H1 (cell line): Measurements from ENCODE around the gene ANK2. TPM values are rescaled to one million over a fixed set of nuclear protein-coding genes. Genes with fewer than 3 reads are reported as not detected.

Experiments
- CTCF ChIA-PET: fragments of 300-600 bp; sonication (Branson Sonifier 250); formaldehyde crosslinking; loops from one replicate; lab custom pipeline; 2021; ENCODE audit not compliant: partially characterized antibody; lab: Charles Lee
- POLR2A ChIA-PET: fragments of 300-600 bp; sonication (Branson Sonifier 250); formaldehyde crosslinking; loops from one replicate; lab custom pipeline; 2021; ENCODE audit warnings: inconsistent platforms; ENCODE audit not compliant: partially characterized antibody; lab: Charles Lee
- DNase-seq, 2 experiments: peaks; one replicate each; pipeline versions ENCODE4 v3.0.0 to v3.0.0-alpha.2; 2010 to 2022; ENCODE audit warnings: low spot score in 2 of 2, low read depth in 1 of 2, mixed read lengths in 1 of 2
- FAIRE-seq: peaks from 2 replicates; lab custom pipeline; 2011; peaks lifted over from hg19 to GRCh38; lab: Jason Lieb, UNC
- H2AFZ ChIP-seq: 2 replicates; pipeline ENCODE4 v1.8.1; 2012; ENCODE audit warnings: low read length, inconsistent platforms
- H2AK5ac ChIP-seq: 2 replicates; pipeline ENCODE4 v1.6.1; 2013; ENCODE audit warnings: low read depth, low read length
- H2BK120ac ChIP-seq: replicated peaks from 2 replicates; pipeline ENCODE3; 2013; ENCODE audit warnings: low read depth, low read length, inconsistent platforms
- H2BK12ac ChIP-seq: 2 replicates; pipeline ENCODE4 v1.6.1; 2013; ENCODE audit warnings: low read depth, low read length
- H2BK15ac ChIP-seq: 2 replicates; pipeline ENCODE4 v1.6.1; 2013; ENCODE audit warnings: low read length
- H2BK20ac ChIP-seq: 2 replicates; pipeline ENCODE4 v1.6.1; 2013; ENCODE audit warnings: low read length
- H2BK5ac ChIP-seq: 2 replicates; pipeline ENCODE4 v1.6.1; 2013; ENCODE audit warnings: low read depth, low read length
- H3K14ac ChIP-seq: 2 replicates; pipeline ENCODE4 v1.6.1; 2013; ENCODE audit warnings: inconsistent platforms; ENCODE audit not compliant: insufficient read length
- H3K18ac ChIP-seq: 2 replicates; pipeline ENCODE4 v1.6.1; 2013; ENCODE audit warnings: low read length; ENCODE audit errors: extremely low read depth
- H3K23ac ChIP-seq: 2 replicates; pipeline ENCODE4 v1.6.1; 2013; ENCODE audit warnings: inconsistent platforms; ENCODE audit not compliant: insufficient read length
- H3K23me2 ChIP-seq: 2 replicates; pipeline ENCODE4 v1.6.1; 2013; ENCODE audit warnings: low read depth, low read length
- H3K27ac ChIP-seq: 2 replicates; pipeline ENCODE4 v1.6.1; 2011; ENCODE audit warnings: low read depth, low read length, inconsistent platforms
- H3K27me3 ChIP-seq, 4 experiments: replicated peaks in 1 of 4; 1 replicate in 1 of 4; 2 replicates in 3 of 4; pipeline versions ENCODE4 v1.6.1 to v1.8.1; 2011 to 2013; ENCODE audit warnings: low read length in 3 of 4, mild to moderate bottlenecking in 3 of 4, inconsistent platforms in 2 of 4, mixed read lengths in 2 of 4, moderate library complexity in 1 of 4; ENCODE audit not compliant: control insufficient read depth in 3 of 4, insufficient read depth in 3 of 4; ENCODE audit errors: extremely low read depth in 1 of 4
- H3K36me3 ChIP-seq, 4 experiments: 2 replicates each; pipeline versions ENCODE4 v1.6.1 to v1.8.1; 2011 to 2013; ENCODE audit warnings: mild to moderate bottlenecking in 4 of 4, low read length in 3 of 4, moderate library complexity in 2 of 4, control low read depth in 1 of 4, inconsistent platforms in 1 of 4; ENCODE audit not compliant: insufficient read depth in 4 of 4, control insufficient read depth in 2 of 4
- H3K4ac ChIP-seq: replicated peaks from 2 replicates; pipeline ENCODE3; 2013; ENCODE audit warnings: low read length, low read depth, mixed read lengths, inconsistent platforms; ENCODE audit not compliant: insufficient read length
- H3K4me1 ChIP-seq, 4 experiments: replicated peaks in 1 of 4; 1 replicate in 1 of 4; 2 replicates in 3 of 4; pipeline versions ENCODE4 v1.6.1 to v1.8.1; 2011 to 2013; ENCODE audit warnings: low read length in 3 of 4, inconsistent platforms in 2 of 4, mixed read lengths in 1 of 4; ENCODE audit not compliant: insufficient read depth in 4 of 4, control insufficient read depth in 3 of 4
- H3K4me2 ChIP-seq, 2 experiments: 2 replicates each; pipeline versions ENCODE4 v1.6.1 to v1.8.1; 2011 to 2013; ENCODE audit warnings: low read depth in 2 of 2, low read length in 2 of 2, control low read depth in 1 of 2, inconsistent platforms in 1 of 2, mild to moderate bottlenecking in 1 of 2; ENCODE audit not compliant: insufficient read depth in 1 of 2
- H3K4me3 ChIP-seq, 4 experiments: fragments of 200-600, 300-600 bp in 1 of 4; sonication (generic), shearing (Covaris generic), sonication (Bioruptor Twin) in 1 of 4; 2 replicates each; pipeline versions ENCODE4 v1.5.1 to v1.8.1; 2011 to 2016; ENCODE audit warnings: low read length in 4 of 4, low read depth in 3 of 4, control low read depth in 2 of 4, inconsistent platforms in 2 of 4, mild to moderate bottlenecking in 2 of 4, mixed read lengths in 1 of 4, moderate library complexity in 1 of 4; ENCODE audit not compliant: insufficient read depth in 2 of 4; ENCODE audit errors: extremely low read depth in 1 of 4
- H3K56ac ChIP-seq: replicated peaks from 2 replicates; pipeline ENCODE3; 2013; ENCODE audit warnings: low read depth, mild to moderate bottlenecking, mixed read lengths, low read length, inconsistent platforms; ENCODE audit not compliant: insufficient read length
- H3K79me1 ChIP-seq: 2 replicates; pipeline ENCODE4 v1.6.1; 2013; ENCODE audit warnings: low read depth, low read length, control low read depth
- H3K79me2 ChIP-seq, 2 experiments: 2 replicates each; pipeline versions ENCODE4 v1.6.1 to v1.8.1; 2012 to 2013; ENCODE audit warnings: low read length in 2 of 2, mild to moderate bottlenecking in 2 of 2, inconsistent platforms in 1 of 2; ENCODE audit not compliant: insufficient read depth in 2 of 2, control insufficient read depth in 1 of 2
- H3K9ac ChIP-seq, 4 experiments: replicated peaks in 1 of 4; 1 replicate in 1 of 4; 2 replicates in 3 of 4; pipeline versions ENCODE4 v1.6.1 to v1.8.1; 2011 to 2013; ENCODE audit warnings: low read depth in 3 of 4, low read length in 3 of 4, control low read depth in 2 of 4, mild to moderate bottlenecking in 2 of 4, moderate library complexity in 2 of 4, inconsistent platforms in 1 of 4; ENCODE audit errors: extremely low read depth in 1 of 4
- H3K9me3 ChIP-seq, 2 experiments: 2 replicates each; pipeline versions ENCODE4 v1.6.1 to v1.8.1; 2012 to 2013; ENCODE audit warnings: mild to moderate bottlenecking in 2 of 2, moderate library complexity in 2 of 2, control low read depth in 1 of 2, inconsistent platforms in 1 of 2, low read depth in 1 of 2, low read length in 1 of 2, mixed read lengths in 1 of 2; ENCODE audit not compliant: insufficient read depth in 2 of 2
- H4K20me1 ChIP-seq, 2 experiments: replicated peaks in 1 of 2; 2 replicates each; pipeline versions ENCODE3 to v1.8.1; 2011 to 2013; ENCODE audit warnings: inconsistent platforms in 2 of 2, low read length in 2 of 2, mild to moderate bottlenecking in 1 of 2; ENCODE audit not compliant: insufficient read depth in 2 of 2, control insufficient read depth in 1 of 2
- H4K5ac ChIP-seq: 2 replicates; pipeline ENCODE4 v1.6.1; 2013; ENCODE audit warnings: low read length, low read depth, mixed read lengths, inconsistent platforms; ENCODE audit not compliant: insufficient read length
- H4K8ac ChIP-seq: 2 replicates; pipeline ENCODE4 v1.8.0; 2013; ENCODE audit warnings: mild to moderate bottlenecking, moderate library complexity, low read length, inconsistent platforms; ENCODE audit not compliant: insufficient read depth; ENCODE audit errors: extremely low read depth
- H4K91ac ChIP-seq: replicated peaks from 2 replicates; pipeline ENCODE3; 2013; ENCODE audit warnings: low read length, mixed read lengths, inconsistent platforms; ENCODE audit not compliant: insufficient read length
- RBBP5 ChIP-seq: IDR thresholded peaks from 2 replicates; pipeline ENCODE4 v1.7.1; 2012; ENCODE audit warnings: low read depth, mild to moderate bottlenecking, inconsistent platforms, low read length, moderate library complexity, borderline replicate concordance
- SIRT6 ChIP-seq: IDR thresholded peaks from one replicate; pipeline ENCODE4 v1.7.1; 2012; ENCODE audit warnings: low read length, inconsistent platforms
- SP4 ChIP-seq: IDR thresholded peaks from 2 replicates; pipeline ENCODE4 v1.6.1; 2012; ENCODE audit warnings: low read length, inconsistent platforms
- SRF ChIP-seq: IDR thresholded peaks from 2 replicates; pipeline ENCODE4 v1.6.1; 2011; ENCODE audit warnings: mild to moderate bottlenecking, low read depth, low read length, moderate library complexity
- TAF1 ChIP-seq: IDR thresholded peaks from 2 replicates; pipeline ENCODE4 v1.6.1; 2011; ENCODE audit warnings: mild to moderate bottlenecking, low read depth, low read length
- WGBS, 2 experiments: shearing (Covaris generic) in 1 of 2; methylation state at CpG; one replicate each; pipeline versions ENCODE4 v1.1.6 to v1.1.7; 2013 to 2015; ENCODE audit warnings: low lambda C conversion rate in 2 of 2, mixed read lengths in 2 of 2, inconsistent platforms in 1 of 2, low coverage in 1 of 2, missing lambda C conversion rate in 1 of 2; ENCODE audit not compliant: insufficient replicate concordance in 2 of 2, insufficient coverage in 1 of 2, insufficient read length in 1 of 2; ENCODE audit errors: extremely low coverage in 1 of 2, missing lambda C conversion rate in 1 of 2; 5-methylcytosine and 5-hydroxymethylcytosine counted together
- polyA plus RNA-seq, 7 experiments: library from polyadenylated mRNA; depleted of rRNA in 3 of 7; stranded (reverse) in 5 of 7; unstranded in 2 of 7; fragments of >200 nt in 5 of 7; fragments of 200-250 nt in 2 of 7; gene quantifications; 1 replicate in 5 of 7; 2 replicates in 1 of 7; 4 replicates in 1 of 7; pipeline versions ENCODE4 v1.2.1 to v1.2.3, GENCODE V29; 2011 to 2013; ENCODE audit warnings: missing spikeins in 2 of 7, mixed read lengths in 2 of 7
- total RNA-seq: library from RNA; stranded (reverse); fragmentation: NEBNext Ultra II Directional; extraction: Animal tissue kit (Norgen Biotek cat#: 25700); gene quantifications from 2 replicates; pipeline ENCODE4 v1.2.1, GENCODE V29; 2021
- TF ChIP-seq, protein P1 (sequence below), 3 experiments: IDR thresholded peaks; 1 replicate in 2 of 3; 2 replicates in 1 of 3; pipeline versions ENCODE4 v1.5.1 to v1.6.1; 2011; ENCODE audit warnings: low read length in 3 of 3, mild to moderate bottlenecking in 3 of 3, inconsistent platforms in 2 of 3, low read depth in 1 of 3, moderate library complexity in 1 of 3; ENCODE audit not compliant: insufficient read depth in 1 of 3; ENCODE audit errors: control extremely low read depth in 1 of 3

ANK2 gene
- total and polyA plus RNA-seq, 2 of the 8 experiments (the other 6 are each of a cell fraction or from before 2014, with no cell fraction given) = 14.2 to 35.1 TPM

DNA sequence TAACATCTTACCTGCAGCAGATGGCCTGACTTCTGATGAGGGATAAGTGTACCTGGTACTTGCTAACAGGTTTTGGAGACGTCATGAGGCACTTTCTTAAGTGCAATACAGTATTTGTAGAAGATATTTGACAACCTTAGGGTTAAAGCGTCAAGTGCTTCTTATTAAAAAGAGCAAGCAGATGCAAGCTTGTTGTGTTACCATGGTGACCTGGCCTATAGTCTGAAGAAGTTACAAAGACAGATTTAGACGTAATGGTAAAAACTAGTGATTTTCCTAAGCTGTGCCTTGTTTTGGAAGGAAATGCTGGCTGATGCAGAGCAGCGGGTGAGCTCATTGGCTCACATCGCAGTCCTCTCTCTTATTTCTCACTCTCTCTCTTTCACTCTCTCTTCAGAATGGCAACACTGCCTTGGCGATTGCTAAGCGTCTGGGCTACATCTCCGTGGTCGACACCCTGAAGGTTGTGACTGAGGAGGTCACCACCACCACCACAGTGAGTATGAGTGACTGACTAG, 243.6 kb downstream of the ANK2 start:
- H3K9ac ChIP-seq = no peak overlapping the region; a peak in 1 of 7 replicates
- peak overlapping the region; percentile 94 for H2BK20ac ChIP-seq
- H3K4ac ChIP-seq = peak overlapping the region; percentile 10
- H3K4me1 ChIP-seq = peaks cover 11 to 33% (median 20%) of the 10 kb centered on the region in 4 experiments
- no peak for FAIRE-seq
- TF ChIP-seq, protein P1, sequence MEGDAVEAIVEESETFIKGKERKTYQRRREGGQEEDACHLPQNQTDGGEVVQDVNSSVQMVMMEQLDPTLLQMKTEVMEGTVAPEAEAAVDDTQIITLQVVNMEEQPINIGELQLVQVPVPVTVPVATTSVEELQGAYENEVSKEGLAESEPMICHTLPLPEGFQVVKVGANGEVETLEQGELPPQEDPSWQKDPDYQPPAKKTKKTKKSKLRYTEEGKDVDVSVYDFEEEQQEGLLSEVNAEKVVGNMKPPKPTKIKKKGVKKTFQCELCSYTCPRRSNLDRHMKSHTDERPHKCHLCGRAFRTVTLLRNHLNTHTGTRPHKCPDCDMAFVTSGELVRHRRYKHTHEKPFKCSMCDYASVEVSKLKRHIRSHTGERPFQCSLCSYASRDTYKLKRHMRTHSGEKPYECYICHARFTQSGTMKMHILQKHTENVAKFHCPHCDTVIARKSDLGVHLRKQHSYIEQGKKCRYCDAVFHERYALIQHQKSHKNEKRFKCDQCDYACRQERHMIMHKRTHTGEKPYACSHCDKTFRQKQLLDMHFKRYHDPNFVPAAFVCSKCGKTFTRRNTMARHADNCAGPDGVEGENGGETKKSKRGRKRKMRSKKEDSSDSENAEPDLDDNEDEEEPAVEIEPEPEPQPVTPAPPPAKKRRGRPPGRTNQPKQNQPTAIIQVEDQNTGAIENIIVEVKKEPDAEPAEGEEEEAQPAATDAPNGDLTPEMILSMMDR (IDR thresholded peaks at IDR 0.05; ENCODE audit: control extremely low read depth in 1 of 3, insufficient read depth in 1 of 3, low read depth in 1 of 3, low read length in 3 of 3) = no peak
- no peak for TF ChIP-seq TAF1
- TF ChIP-seq RBBP5 = no peak
- TF ChIP-seq SP4 = no peak
- TF ChIP-seq SIRT6 = no peak
- TF ChIP-seq SRF = no peak
- H3K23me2 ChIP-seq = peaks cover 4% of the 10 kb centered on the region; the same call in 1 of the 2 replicates
- H3K4me2 ChIP-seq = peak overlapping the region; percentile 62 to 94
- H2BK120ac ChIP-seq = peak overlapping the region; percentile 56
- H3K18ac ChIP-seq = peak overlapping the region; percentile 63
- H3K79me2 ChIP-seq = no peaks in the 10 kb centered on the region
- no peaks in the 10 kb centered on the region for H4K20me1 ChIP-seq
- peak overlapping the region; percentile 62 for H2BK12ac ChIP-seq
- peak overlapping the region; percentile 27 for H4K5ac ChIP-seq
- POLR2A ChIA-PET = interaction anchor here (1.1 to 2.7 kb wide), 2 partner anchors 9 to 10 kb away, joined by 4 to 10 read pairs; no protein-coding TSS in a partner anchor
- H2AFZ ChIP-seq = no peak overlapping the region
- H3K56ac ChIP-seq = no peak overlapping the region
- H3K23ac ChIP-seq = no peak overlapping the region
- H3K36me3 ChIP-seq = peaks cover 0 to 36% (median 3%) of the 10 kb centered on the region in 4 experiments; a peak in 2 of 8 replicates
- CTCF ChIA-PET = interaction anchor here (0.6 to 9.1 kb wide), 16 partner anchors 9 to 355 kb away, joined by 3 to 78 read pairs (median 4); no protein-coding TSS in a partner anchor
- peak overlapping the region; percentile 11; the same call in 1 of the 2 replicates for H2BK5ac ChIP-seq
- H3K79me1 ChIP-seq = no peaks in the 10 kb centered on the region
- H2AK5ac ChIP-seq = peak overlapping the region; percentile 44; the same call in 1 of the 2 replicates
- 33% methylated on average over 9 of the region's 9 CpGs; no CpG with 5 or more reads in 1 of the 2 experiments for WGBS, 2 experiments
- H3K27ac ChIP-seq = peak overlapping the region; percentile 84
- DNase-seq = no peak
- H3K4me3 ChIP-seq = peak overlapping the region; percentile 12 to 40 (median 28); a peak in 5 of 8 replicates
- no peak overlapping the region for H3K14ac ChIP-seq
- H3K9me3 ChIP-seq = no peaks in the 10 kb centered on the region
- H4K8ac ChIP-seq = no peak overlapping the region
- H3K27me3 ChIP-seq = no peaks in the 10 kb centered on the region
- peak overlapping the region; percentile 85; the same call in 1 of the 2 replicates for H2BK15ac ChIP-seq
- peak overlapping the region; percentile 10 for H4K91ac ChIP-seq
